ENCODE results near the gene ADGRB3.

- TF ChIP-seq POLR2AphosphoS5 (IDR thresholded peaks at IDR 0.05) = no peak
- no peak for TF ChIP-seq CTCF (IDR thresholded peaks at IDR 0.05)
- TF ChIP-seq POLR2A (IDR thresholded peaks at IDR 0.05) = no peak
Measured at GRCh38 chr6:69408886-69409285, 773.8 kb downstream of the ADGRB3 start.

Data from upper lobe of left lung (tissue), 4 donors.